ENCODE measurements around the gene GLG1. TPM values are rescaled to one million over a fixed set of nuclear protein-coding genes. Genes with fewer than 3 reads are reported as not detected.

The GLG1 gene
- total and polyA plus RNA-seq, 2 donors (not counting 3 experiments of a cell fraction or from before 2014, with no cell fraction given), result 86.3 to 165 TPM

GRCh38 chr16:74568961-74569631 is 37.8 kb downstream of the GLG1 start:
- POLR2A ChIA-PET, result interaction anchor here (1.0 kb wide), 1 partner anchor 12 kb away, joined by 3 read pairs; no protein-coding TSS in a partner anchor
- Histone ChIP-seq H3K27ac (ENCODE audit: insufficient read depth, low read depth, low read length) (no peak overlapping the region), H3K4me2 (ENCODE audit: insufficient read depth, low read length) (no peak overlapping the region), H3K4me1 (ENCODE audit: control insufficient read depth, extremely low read depth, insufficient read depth, low read length) (no peaks in the 10 kb centered on the region), H4K20me1 (replicated peaks; ENCODE audit: control insufficient read depth, extremely low read depth, insufficient read depth, low read length) (peaks cover 10% of the 10 kb centered on the region), H3K9me3 (replicated peaks; ENCODE audit: control insufficient read depth, insufficient read depth, low read length) (no peaks in the 10 kb centered on the region), H3K9ac (replicated peaks; ENCODE audit: extremely low read depth, insufficient read depth, low read length) (no peak overlapping the region), H2AFZ (ENCODE audit: low read depth, low read length) (no peak overlapping the region), H3K27me3 (ENCODE audit: control insufficient read depth in 2 of 2, insufficient read depth in 2 of 2, low read length in 2 of 2) (no peaks in the 10 kb centered on the region), H3K9me1 (replicated peaks; ENCODE audit: control insufficient read depth, extremely low read depth, insufficient read depth, low read length) (no peaks in the 10 kb centered on the region), H3K79me2 (ENCODE audit: control insufficient read depth, insufficient read depth, low read length) (peaks cover 68% of the 10 kb centered on the region), H3K36me3 (ENCODE audit: control insufficient read depth in 2 of 2, extremely low read depth in 1 of 2, insufficient read depth in 2 of 2, low read length in 2 of 2) (no peaks in the 10 kb centered on the region), H3K4me3 (replicated peaks in 1 of 3; ENCODE audit: insufficient read depth in 1 of 3, low read depth in 1 of 3, low read length in 3 of 3) (no peak overlapping the region)
- TF ChIP-seq FOS (IDR thresholded peaks at IDR 0.05; ENCODE audit: borderline replicate concordance, insufficient read depth, low read length) (no peak), CTCF (IDR thresholded peaks at IDR 0.05; ENCODE audit: extremely low read depth in 1 of 2, insufficient read depth in 1 of 2, low read depth in 1 of 2, low read length in 2 of 2) (no peak), POLR2AphosphoS5 (IDR thresholded peaks at IDR 0.05; ENCODE audit: insufficient read depth, low read depth, low read length) (no peak), EZH2 (IDR thresholded peaks at IDR 0.05; ENCODE audit: borderline replicate concordance, low read depth, low read length, severe bottlenecking) (no peak), GATA2 (IDR thresholded peaks at IDR 0.05; ENCODE audit: insufficient read depth, insufficient read length, low read depth, low read length) (no peak), POLR2A (IDR thresholded peaks at IDR 0.05; ENCODE audit: low read depth, low read length) (no peak), MAX (IDR thresholded peaks at IDR 0.05; ENCODE audit: insufficient read depth, insufficient read length) (no peak), MYC (IDR thresholded peaks at IDR 0.05; ENCODE audit: low read depth, low read length) (no peak), JUN (IDR thresholded peaks at IDR 0.05; ENCODE audit: borderline replicate concordance, insufficient read depth, insufficient read length, low read depth) (no peak)
- BruUV-seq (replicated peaks), result no TSS peak
- CTCF ChIA-PET, result interaction anchor here (0.9 to 1.8 kb wide), 3 partner anchors 9 to 15 kb away, joined by 3 to 6 read pairs (median 5); no protein-coding TSS in a partner anchor
- FAIRE-seq, result no peak
- dilution Hi-C loops (cut with MboI; ENCODE audit: extremely low pct_ligation_motif_present, low sequenced_read_pairs), result no loop called here
- intact Hi-C loops (cut with micrococcal nuclease), result no loop called here
- DNase-seq (ENCODE audit: low read depth, low spot score), result no peak

All from endothelial cell of umbilical vein (primary cell).